HG02938 (cell line): Measurements from ENCODE around the gene IQCE.

Experiments
- ATAC-seq: cut with Tn5 transposase; IDR thresholded peaks from one replicate; pipeline ENCODE4 v1.9.1; 2021; ENCODE audit warnings: mild to moderate bottlenecking, moderate library complexity; ENCODE audit not compliant: unreplicated experiment

The IQCE gene

GRCh38 chr7:2613098-2613930 lies 54.5 kb downstream of the IQCE start:
- ATAC-seq = no peak

- no peak for ATAC-seq
Observed at GRCh38 chr7:2613931-2614600, 55.3 kb downstream of the IQCE start.

GRCh38 chr7:2614631-2615330 lies 56.0 kb downstream of the IQCE start:
- ATAC-seq = no peak

DNA sequence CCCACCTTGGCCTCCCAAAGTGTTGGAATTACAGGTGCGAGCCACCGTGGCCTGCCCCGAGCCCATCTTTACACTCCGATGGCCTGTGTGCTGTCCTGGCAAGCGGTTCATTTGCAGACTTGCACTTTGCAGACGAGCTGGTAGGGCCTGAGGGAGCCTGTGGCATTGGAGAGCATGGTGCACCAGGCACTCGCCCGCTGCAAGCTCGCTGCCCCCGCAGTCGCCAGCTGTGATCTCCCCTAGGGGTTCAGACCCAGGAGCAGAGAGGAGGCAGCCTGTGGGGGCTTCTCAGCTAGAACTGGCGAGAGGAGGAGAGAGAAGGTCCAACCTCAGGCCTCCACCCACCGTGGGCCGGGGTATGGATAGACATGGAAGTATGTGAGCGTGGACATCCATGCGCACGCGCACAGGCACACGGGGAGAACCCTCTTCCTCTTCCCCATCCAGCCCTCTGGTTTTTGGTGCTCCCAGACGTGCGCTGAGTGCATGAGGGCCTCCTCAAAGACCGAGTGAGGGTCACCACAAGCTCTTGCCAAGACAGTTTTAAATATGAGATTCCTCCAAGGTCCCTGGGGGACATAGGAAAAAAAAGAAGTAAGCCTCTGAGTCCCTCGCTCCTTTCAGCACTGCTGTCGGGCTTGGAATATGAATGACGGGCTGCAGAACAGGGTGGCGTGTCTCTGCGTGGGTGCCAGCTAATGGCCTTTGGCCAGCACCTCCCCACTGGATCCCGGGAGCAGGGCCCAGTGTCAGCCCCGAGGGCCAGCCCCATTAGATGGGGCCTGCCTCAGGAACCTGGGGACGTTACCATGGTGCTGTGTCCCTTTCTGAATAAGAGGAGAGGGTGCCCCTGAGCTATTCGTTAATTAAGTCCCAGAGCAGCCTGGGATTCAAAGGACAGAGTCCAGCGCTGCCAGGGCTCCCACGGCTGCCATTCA lies 57.9 kb downstream of the IQCE start:
- no peak for ATAC-seq

GRCh38 chr7:2617325-2617905 lies 58.6 kb downstream of the IQCE start:
- no peak for ATAC-seq

- no peak for ATAC-seq
Observed at GRCh38 chr7:2619116-2619515, 60.3 kb downstream of the IQCE start.

GRCh38 chr7:2621061-2621828 lies 62.5 kb downstream of the IQCE start:
- ATAC-seq = no peak

GRCh38 chr7:2621948-2622640 lies 63.3 kb downstream of the IQCE start:
- no peak for ATAC-seq

DNA sequence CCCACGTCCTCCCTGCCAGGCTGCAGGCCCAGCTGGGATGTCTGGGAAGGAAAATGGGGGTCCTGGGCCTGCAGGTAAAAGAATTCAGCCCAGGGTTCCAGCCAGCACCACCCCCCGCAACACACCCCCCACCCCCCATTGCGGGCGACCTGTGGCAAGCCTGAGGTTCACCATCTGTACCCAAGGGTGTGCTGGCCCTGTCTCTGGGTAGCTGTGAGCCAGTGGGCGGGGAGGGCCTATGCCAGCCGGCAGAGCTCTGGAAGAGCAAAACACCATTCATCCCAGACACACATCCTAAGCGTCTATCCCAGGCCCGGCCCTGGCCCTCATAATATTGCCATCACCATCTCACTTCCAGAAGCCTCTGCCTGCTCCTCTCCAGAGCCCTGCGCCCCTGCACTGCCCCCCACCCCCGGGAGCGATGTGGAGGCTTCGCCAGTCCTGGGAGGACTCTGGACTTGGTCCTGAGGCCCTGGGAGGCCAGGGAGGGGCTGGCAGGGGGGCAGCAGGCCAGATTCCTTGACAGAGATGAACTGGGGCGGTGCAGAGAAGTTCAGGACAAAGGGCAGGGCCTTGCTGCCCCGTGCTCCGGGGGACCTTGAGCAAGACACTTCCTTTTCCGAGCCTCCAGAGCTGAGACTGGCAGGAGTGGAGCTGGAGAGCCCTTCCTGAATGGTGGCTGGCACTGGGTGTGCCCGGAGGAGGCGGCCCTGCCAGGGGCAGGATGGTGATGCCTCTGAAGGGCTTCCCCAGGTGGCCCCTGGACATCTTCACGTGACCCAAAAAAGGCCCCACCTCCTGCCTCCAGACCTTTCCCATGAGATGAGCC lies 64.3 kb downstream of the IQCE start:
- no peak for ATAC-seq

GRCh38 chr7:2623698-2624014 lies 64.9 kb downstream of the IQCE start:
- ATAC-seq = no peak

- no peak for ATAC-seq
Observed at GRCh38 chr7:2624293-2624886, 65.6 kb downstream of the IQCE start.

- no peak for ATAC-seq
Observed at GRCh38 chr7:2626498-2627117, 67.8 kb downstream of the IQCE start.

DNA sequence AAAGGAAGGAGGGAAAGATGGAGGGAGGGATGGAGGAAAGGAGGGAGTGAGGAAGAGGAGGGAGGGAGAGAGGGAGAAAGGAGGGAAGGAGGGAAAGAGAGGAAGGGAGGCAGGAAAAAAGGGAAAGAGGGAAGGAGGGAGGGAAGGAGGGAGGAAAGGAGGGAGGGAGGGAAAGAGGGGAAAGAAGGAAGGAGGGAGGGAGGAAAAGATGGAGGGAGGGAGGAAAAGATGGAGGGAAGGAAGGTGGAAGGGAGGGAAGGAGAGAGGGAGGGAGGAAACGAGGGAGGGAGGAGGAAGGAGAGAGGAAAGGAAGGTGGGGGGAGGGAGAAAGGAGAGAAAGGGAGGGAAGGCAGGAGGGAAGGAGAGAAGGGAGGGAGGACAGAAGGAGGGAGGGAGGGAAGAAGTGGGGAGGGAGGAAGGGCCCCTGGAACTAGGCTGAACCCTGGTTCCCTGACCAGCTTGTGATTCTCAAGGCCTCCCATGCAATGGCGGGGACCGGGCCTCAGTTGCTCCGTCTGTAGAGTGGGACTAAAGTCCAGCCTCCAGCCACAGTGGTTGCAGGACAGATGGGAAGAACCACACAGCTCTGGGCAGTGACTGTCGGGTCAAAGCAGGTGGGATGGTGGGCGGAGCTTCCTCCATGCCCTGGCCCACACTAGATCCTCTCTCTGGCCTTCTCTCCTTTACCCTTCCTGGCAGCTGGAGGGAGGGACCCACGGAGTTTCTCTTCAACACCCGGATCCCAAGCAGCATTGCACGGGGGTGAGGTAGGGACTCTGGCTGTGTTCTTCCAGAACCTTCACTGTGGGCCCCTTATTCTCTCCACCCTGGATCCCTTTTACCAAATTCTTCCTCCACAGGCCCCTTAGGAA lies 68.7 kb downstream of the IQCE start:
- ATAC-seq = no peak

DNA sequence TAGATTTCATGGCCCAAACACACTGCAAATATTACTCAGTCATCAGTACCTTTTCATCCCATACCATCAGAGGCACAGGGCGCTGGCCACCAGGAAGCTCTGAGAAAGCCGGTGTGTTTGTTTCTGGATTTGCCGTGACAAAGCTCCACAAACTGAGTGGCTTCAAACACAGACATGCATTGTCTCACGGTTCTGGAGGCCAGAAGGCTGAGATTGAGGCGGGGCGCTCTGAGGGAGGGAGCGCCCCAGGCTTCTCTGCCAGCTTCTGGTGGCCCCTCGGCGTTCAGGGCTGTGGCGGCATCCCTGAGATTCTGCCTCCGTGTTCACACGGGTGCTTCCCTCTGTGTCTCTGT lies 69.3 kb downstream of the IQCE start:
- no peak for ATAC-seq

- ATAC-seq = no peak
Observed at GRCh38 chr7:2628891-2629290, 70.1 kb downstream of the IQCE start.
